ENCODE measurements around the gene PPM1J.

GRCh38 chr1:112676543-112676942, 38.6 kb downstream of the PPM1J start:
- no peak for TF ChIP-seq EZH2 (IDR thresholded peaks at IDR 0.05; ENCODE audit: low read length, missing control alignments)
- TF ChIP-seq CTCF (conservative IDR thresholded peaks at IDR 0.05 in 1 of 2, IDR thresholded peaks at IDR 0.05 in 1 of 2; ENCODE audit: low read depth in 1 of 2, low read length in 2 of 2): no peak

Data from fibroblast of lung (primary cell).